ENCODE measurements around the gene ERCC4. TPM values are rescaled to one million over a fixed set of nuclear protein-coding genes. Genes with fewer than 3 reads are reported as not detected.

ERCC4 gene
- total and polyA plus RNA-seq, 2 of the 8 experiments (the other 6 are each of a cell fraction or from before 2014, with no cell fraction given): 1.6 to 13.2 TPM

DNA sequence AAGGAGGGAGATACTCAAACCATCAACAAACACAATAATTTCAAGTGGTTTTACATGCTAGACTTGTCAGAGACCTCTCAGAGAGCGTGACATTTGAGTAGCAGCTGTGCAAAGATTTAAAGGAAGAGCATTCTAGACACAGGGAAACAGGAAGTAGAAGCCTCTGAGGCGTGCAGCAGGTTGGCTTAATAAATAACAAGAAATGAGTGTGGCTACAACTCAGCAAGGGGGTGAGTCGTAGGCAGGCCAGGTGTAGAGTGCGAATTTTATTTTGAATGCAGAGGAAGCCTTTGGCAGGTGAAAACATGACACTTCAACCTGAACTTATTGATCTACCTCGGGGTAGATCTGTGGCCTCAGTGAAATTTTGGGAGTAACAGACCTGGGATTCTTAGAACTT, 78.0 kb downstream of the ERCC4 start:
- Histone ChIP-seq H3K36me3 (ENCODE audit: control insufficient read depth in 2 of 4, insufficient read depth in 4 of 4, low read length in 3 of 4) (no peaks in the 10 kb centered on the region), H2BK120ac (replicated peaks; ENCODE audit: low read depth, low read length) (no peak overlapping the region), H3K23me2 (ENCODE audit: low read depth, low read length) (peaks cover 1% of the 10 kb centered on the region; the same call in 1 of the 2 replicates), H2BK5ac (ENCODE audit: low read depth, low read length) (no peak overlapping the region), H3K4me3 (ENCODE audit: extremely low read depth in 1 of 4, insufficient read depth in 2 of 4, low read depth in 3 of 4, low read length in 4 of 4) (no peak overlapping the region), H3K4ac (replicated peaks; ENCODE audit: insufficient read length, low read depth, low read length) (no peak overlapping the region), H2BK20ac (ENCODE audit: low read length) (peak overlapping the region; percentile 18; the same call in 1 of the 2 replicates), H3K79me2 (ENCODE audit: control insufficient read depth in 1 of 2, insufficient read depth in 2 of 2, low read length in 2 of 2) (no peaks in the 10 kb centered on the region), H2AFZ (ENCODE audit: low read length) (no peak overlapping the region), H2BK12ac (ENCODE audit: low read depth, low read length) (no peak overlapping the region), H3K56ac (replicated peaks; ENCODE audit: insufficient read length, low read depth, low read length) (no peak overlapping the region), H2BK15ac (ENCODE audit: low read length) (no peak overlapping the region), H3K23ac (ENCODE audit: insufficient read length) (no peak overlapping the region), H4K91ac (replicated peaks; ENCODE audit: insufficient read length, low read length) (no peak overlapping the region), H3K79me1 (ENCODE audit: low read depth, low read length) (no peaks in the 10 kb centered on the region), H4K20me1 (replicated peaks in 1 of 2; ENCODE audit: control insufficient read depth in 1 of 2, insufficient read depth in 2 of 2, low read length in 2 of 2) (no peaks in the 10 kb centered on the region), H3K14ac (ENCODE audit: insufficient read length) (no peak overlapping the region), H4K8ac (ENCODE audit: extremely low read depth, insufficient read depth, low read length) (no peak overlapping the region), H2AK5ac (ENCODE audit: low read depth, low read length) (no peak overlapping the region), H3K27me3 (replicated peaks in 1 of 4; ENCODE audit: control insufficient read depth in 3 of 4, extremely low read depth in 1 of 4, insufficient read depth in 3 of 4, low read length in 3 of 4) (no peaks in the 10 kb centered on the region), H3K27ac (ENCODE audit: low read depth, low read length) (no peak overlapping the region), H3K18ac (ENCODE audit: extremely low read depth, low read length) (no peak overlapping the region), H3K4me1 (replicated peaks in 1 of 4; ENCODE audit: control insufficient read depth in 3 of 4, insufficient read depth in 4 of 4, low read length in 3 of 4) (peaks cover 1 to 3% (median 2%) of the 10 kb centered on the region in 4 experiments; a peak in 6 of 7 replicates), H3K9ac (replicated peaks in 1 of 4; ENCODE audit: extremely low read depth in 1 of 4, low read depth in 3 of 4, low read length in 3 of 4) (no peak overlapping the region), H3K9me3 (ENCODE audit: insufficient read depth in 2 of 2, low read depth in 1 of 2, low read length in 1 of 2) (no peaks in the 10 kb centered on the region), H3K4me2 (ENCODE audit: insufficient read depth in 1 of 2, low read depth in 2 of 2, low read length in 2 of 2) (no peak overlapping the region), H4K5ac (ENCODE audit: insufficient read length, low read depth, low read length) (no peak overlapping the region)
- CTCF ChIA-PET (ENCODE audit: partially characterized antibody): interaction anchor here (0.6 kb wide), 1 partner anchor 1919 kb away, joined by 3 read pairs; no protein-coding TSS in a partner anchor
- FAIRE-seq (no peak), DNase-seq (ENCODE audit: low read depth in 1 of 2, low spot score in 2 of 2) (no peak)
- POLR2A ChIA-PET (ENCODE audit: partially characterized antibody): no interaction called here
- TF ChIP-seq SIN3A (conservative IDR thresholded peaks at IDR 0.05 in 1 of 2, IDR thresholded peaks at IDR 0.05 in 1 of 2; ENCODE audit: low read depth in 1 of 2, low read length in 2 of 2) (no peak), MAFK (IDR thresholded peaks at IDR 0.05; ENCODE audit: low read depth, low read length) (no peak), SAP30 (IDR thresholded peaks at IDR 0.05; ENCODE audit: insufficient read depth, insufficient replicate concordance, low read length) (no peak), CEBPB (IDR thresholded peaks at IDR 0.05; ENCODE audit: low read depth, low read length) (no peak), POLR2A (IDR thresholded peaks at IDR 0.05; ENCODE audit: control extremely low read depth in 1 of 2, low read depth in 2 of 2, low read length in 2 of 2) (no peak), TAF7 (optimal IDR thresholded peaks at IDR 0.05; ENCODE audit: borderline replicate concordance, low read depth, low read length) (no peak)
- TF ChIP-seq, protein P1, sequence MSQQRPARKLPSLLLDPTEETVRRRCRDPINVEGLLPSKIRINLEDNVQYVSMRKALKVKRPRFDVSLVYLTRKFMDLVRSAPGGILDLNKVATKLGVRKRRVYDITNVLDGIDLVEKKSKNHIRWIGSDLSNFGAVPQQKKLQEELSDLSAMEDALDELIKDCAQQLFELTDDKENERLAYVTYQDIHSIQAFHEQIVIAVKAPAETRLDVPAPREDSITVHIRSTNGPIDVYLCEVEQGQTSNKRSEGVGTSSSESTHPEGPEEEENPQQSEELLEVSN (IDR thresholded peaks at IDR 0.05): no peak
- TF ChIP-seq, protein P2, sequence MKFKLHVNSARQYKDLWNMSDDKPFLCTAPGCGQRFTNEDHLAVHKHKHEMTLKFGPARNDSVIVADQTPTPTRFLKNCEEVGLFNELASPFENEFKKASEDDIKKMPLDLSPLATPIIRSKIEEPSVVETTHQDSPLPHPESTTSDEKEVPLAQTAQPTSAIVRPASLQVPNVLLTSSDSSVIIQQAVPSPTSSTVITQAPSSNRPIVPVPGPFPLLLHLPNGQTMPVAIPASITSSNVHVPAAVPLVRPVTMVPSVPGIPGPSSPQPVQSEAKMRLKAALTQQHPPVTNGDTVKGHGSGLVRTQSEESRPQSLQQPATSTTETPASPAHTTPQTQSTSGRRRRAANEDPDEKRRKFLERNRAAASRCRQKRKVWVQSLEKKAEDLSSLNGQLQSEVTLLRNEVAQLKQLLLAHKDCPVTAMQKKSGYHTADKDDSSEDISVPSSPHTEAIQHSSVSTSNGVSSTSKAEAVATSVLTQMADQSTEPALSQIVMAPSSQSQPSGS (IDR thresholded peaks at IDR 0.05; ENCODE audit: low read length): no peak
- 86% methylated on average over 5 of the region's 5 CpGs; no CpG with 5 or more reads in 1 of the 2 experiments for WGBS, 2 experiments (ENCODE audit: extremely low coverage in 1 of 2, insufficient coverage in 1 of 2, insufficient read length in 1 of 2, insufficient replicate concordance in 2 of 2, low coverage in 1 of 2, low lambda C conversion rate in 2 of 2, missing lambda C conversion rate in 1 of 2)
